IPS-18c (cell line): Measurements from ENCODE around the gene ITFG1.
"Not testable (repeated sequence)": the region's sequence is repeated elsewhere in the genome, so short reads cannot be mapped to it uniquely, and the experiment has no call there.

Source experiments
- H3K4me3 ChIP-seq: 2 replicates; pipeline ENCODE4 v1.7.0; 2013; ENCODE audit warnings: low read depth, mild to moderate bottlenecking, low read length, moderate library complexity; ENCODE audit not compliant: insufficient read depth
- H3K9me3 ChIP-seq: one replicate; pipeline ENCODE4 v1.6.1; 2013; ENCODE audit warnings: mild to moderate bottlenecking, low read length, moderate library complexity; ENCODE audit not compliant: control insufficient read depth, insufficient read depth

Gene ITFG1

DNA sequence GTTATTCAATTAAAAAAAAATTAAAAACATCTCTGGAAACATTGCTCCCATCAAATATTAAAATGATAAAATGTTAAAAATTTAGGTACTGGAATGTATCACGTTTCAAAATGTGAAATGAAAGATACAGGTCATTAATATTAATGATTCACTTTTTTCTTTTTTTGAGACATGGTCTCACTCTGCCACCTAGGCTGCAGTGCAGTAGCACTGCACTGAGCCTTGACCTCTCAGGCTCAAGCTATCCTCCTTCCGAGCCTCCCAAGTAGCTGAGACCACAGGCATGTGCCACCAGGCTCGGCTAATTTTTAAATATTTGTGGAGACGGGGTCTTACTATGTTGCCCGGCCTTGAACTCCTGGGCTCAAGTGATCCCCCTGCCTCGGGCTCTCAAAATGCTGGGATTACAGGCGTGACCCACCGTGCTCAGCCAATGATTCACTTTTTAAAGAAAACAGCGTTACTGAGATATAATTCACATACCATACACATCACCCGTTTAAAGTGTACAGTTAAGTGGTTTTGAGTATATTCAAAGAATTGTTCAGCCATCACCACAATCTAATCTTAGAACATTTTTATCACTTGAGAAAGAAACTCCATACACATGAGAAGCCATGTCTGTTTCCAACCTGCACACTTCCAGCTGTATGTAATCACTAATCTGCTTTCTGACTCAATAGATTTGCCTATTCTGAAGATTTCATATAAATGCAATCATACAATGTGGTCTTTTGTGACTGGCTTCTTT, 298.0 kb downstream of the ITFG1 start:
- Histone ChIP-seq H3K4me3 (no peak overlapping the region), H3K9me3 (no peaks in the 10 kb centered on the region)

DNA sequence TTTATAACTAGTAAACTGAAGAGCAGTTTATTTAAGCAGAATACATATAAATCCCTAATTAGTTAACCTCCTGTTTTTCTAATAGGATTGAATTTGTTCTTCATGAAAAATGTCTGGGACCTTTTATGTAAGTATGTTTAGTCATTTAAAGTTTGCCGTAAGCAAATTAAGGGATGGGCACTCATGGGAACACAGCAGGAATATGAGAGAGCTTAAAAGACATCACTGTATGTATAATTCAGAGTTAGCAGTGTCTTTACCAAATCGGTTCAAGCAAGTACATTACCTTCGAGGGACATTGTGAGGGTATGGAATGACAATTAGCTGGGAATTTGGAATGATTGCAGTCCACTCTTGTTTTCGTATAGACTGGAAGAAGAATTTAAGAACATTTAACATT, 299.4 kb downstream of the ITFG1 start:
- no peaks in the 10 kb centered on the region for H3K9me3 ChIP-seq
- H3K4me3 ChIP-seq, result no peak overlapping the region

DNA sequence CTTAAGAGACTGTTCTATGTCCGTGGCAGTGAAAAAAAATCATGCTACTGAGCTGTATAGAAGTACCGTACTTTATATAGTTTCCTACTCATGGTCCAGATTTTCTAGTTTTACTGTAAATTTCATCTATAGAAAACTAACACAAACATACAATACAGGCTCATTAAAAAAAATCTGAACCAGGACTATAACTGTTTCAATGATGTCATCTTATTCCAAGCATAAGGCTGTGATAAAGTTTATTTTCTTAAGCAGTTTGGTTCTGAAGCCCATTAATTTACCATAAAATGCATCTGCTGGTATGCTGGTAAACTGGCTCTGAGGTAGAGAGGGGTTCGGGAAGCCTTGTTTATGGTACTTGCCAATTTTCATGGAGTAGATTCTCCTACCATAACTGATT, 300.4 kb downstream of the ITFG1 start:
- H3K4me3 ChIP-seq, result no peak overlapping the region
- no peaks in the 10 kb centered on the region for H3K9me3 ChIP-seq

DNA sequence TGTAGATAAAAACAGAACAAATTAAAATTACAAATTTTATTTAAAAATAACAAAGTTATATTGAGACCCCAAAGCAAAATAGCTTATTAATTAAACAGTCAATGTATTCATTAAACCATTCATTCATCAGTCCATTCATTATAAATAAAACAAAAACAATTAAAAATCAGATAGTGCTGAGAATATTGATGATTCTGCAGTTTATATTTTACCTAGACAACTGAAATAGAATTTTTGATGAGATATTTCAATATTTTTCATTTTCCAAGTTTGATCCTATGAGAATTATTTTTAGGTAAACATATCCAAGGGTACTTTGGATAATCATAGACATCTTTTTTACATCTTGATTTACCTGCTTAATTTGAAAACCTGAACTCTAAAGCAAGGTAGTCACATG, 301.9 kb downstream of the ITFG1 start:
- Histone ChIP-seq H3K4me3 (no peak overlapping the region), H3K9me3 (no peaks in the 10 kb centered on the region)

DNA sequence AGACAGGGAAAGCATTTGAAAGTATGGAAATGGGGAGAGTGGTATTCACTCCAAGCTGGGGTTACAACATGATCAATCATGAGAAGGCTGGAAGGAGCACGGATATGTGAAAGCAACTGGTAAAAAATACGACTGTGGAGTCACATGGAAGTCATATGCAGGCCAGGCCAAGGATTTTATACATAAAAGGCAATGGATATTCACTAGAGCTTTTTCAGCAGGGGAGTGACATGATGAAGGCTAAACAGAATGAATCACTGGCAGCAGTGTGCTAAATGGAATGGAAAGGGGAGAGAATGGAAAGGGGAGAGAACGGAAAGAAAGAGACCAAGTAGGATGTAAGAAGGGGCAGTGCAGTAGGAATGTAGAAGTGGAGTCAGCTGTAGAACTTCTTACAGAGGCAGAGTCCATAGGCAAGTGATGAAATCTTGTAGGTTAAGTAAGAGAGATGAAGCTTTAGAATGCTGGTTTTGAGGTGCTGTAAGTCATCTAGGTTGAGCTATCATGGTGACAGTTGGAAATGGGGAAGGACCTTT, 304.1 kb downstream of the ITFG1 start:
- Histone ChIP-seq H3K9me3 (no peaks in the 10 kb centered on the region), H3K4me3 (no peak overlapping the region)

DNA sequence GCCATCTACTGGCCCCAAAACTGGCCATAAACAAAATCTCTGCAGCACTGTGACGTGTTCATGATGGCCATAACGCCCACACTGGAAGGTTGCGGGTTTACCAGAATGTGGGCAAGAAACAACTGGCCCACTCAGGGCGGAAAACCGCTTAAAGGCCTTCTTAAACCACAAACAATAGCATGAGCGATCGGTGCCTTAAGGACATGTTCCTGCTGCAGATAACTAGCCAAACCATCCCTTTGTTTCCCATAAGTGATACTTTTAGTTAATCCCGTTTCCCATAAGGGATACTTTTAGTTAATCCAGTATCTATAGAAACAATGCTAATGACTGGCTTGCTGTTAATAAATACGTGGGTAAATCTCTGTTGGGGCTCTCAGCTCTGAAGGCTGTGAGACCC, 308.4 kb downstream of the ITFG1 start:
- H3K4me3 ChIP-seq, H3K9me3 ChIP-seq: not testable (repeated sequence)

DNA sequence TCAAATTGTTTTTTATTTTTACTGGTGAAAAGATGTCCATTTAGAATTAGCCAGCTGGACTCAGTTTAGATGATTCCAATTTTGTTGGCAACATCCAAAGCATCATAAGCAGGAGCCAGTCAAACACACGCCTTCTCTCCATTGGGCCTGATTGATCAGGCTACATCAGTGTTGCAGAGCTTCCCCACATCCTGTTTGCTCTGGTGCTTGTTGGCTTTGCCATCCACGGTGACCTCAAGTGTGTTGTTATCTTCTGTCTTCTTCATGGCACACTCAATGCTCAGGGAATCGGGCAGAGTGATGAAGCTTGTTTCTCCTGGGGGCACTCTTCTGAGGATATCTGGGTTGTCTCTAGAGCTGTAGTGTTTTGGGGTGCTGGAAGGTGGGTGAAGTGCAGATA, 310.8 kb downstream of the ITFG1 start:
- no peaks in the 10 kb centered on the region for H3K9me3 ChIP-seq

DNA sequence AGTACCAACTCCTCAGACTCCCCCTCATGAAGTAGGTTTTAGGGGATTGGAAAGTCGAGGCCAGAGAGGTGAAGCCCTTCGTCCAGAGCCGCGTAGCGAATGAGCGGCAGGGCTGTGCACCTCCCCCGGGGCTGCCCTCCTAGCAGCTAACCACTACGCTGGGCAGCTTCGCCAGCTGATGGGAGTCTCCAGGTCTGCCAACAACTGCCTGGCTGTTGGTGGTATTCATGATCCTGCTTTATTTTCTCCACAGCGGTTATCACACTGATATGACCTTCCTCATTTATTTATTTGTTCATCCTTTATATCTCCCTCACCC, 316.3 kb downstream of the ITFG1 start:
- H3K4me3 ChIP-seq, result peak overlapping the region; percentile 46
- no peaks in the 10 kb centered on the region for H3K9me3 ChIP-seq

More for the DNA sequence above, 310.8 kb downstream of the ITFG1 start:
- no peak overlapping the region for H3K4me3 ChIP-seq

DNA sequence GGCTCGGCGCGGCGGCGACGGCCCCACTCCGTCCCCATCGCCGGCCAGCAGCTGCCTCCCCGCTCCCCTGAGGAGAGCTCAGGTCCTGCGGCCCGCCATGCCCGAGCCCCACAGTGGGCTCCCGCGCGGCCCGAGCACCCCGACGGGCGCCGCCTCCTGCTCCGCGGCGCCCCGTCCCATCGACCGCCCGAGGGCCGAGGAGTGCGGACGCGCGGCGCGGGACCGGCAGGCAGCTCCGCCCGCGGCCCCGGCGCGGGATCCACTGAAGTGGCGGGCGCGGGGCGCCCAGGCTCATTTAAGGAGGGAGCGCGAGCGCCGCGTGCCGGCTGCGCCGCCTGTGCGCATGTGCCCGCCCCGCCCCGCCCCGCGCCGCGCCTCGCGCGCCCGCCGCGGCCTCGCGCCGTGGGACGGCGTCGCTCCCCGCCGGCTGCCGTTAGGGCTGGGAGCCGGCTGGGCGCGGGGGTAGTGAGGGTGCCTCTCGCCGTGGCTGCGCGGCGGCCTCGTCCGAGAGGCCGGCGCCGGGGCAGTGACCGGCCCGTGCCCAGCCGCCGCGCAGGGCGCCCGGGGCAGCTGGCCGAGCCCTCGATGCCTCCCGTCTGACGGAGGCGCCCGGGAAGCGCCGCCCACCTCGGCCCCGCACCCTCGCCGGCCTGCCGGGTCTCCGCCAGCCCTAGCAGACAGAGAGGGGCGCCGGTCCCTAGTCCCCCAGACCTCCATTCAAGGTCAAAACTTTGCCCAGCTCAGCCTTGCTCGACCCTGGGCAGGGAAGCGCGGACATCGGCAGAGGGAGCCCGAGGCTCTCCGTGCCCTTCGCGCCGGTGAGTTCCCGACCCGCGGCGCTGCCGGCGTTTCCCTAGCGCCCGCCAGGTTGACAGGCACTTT, 316.9 kb downstream of the ITFG1 start, which contains the start of gene NETO2:
Gene NETO2, minus strand, starts transcription at position 269 of the 882 bp plus-strand sequence. CDS start 333 bp downstream, outside the sequence.
- Histone ChIP-seq H3K9me3 (no peaks in the 10 kb centered on the region), H3K4me3 (peak within 1 kb of the TSS; percentile 75)

DNA sequence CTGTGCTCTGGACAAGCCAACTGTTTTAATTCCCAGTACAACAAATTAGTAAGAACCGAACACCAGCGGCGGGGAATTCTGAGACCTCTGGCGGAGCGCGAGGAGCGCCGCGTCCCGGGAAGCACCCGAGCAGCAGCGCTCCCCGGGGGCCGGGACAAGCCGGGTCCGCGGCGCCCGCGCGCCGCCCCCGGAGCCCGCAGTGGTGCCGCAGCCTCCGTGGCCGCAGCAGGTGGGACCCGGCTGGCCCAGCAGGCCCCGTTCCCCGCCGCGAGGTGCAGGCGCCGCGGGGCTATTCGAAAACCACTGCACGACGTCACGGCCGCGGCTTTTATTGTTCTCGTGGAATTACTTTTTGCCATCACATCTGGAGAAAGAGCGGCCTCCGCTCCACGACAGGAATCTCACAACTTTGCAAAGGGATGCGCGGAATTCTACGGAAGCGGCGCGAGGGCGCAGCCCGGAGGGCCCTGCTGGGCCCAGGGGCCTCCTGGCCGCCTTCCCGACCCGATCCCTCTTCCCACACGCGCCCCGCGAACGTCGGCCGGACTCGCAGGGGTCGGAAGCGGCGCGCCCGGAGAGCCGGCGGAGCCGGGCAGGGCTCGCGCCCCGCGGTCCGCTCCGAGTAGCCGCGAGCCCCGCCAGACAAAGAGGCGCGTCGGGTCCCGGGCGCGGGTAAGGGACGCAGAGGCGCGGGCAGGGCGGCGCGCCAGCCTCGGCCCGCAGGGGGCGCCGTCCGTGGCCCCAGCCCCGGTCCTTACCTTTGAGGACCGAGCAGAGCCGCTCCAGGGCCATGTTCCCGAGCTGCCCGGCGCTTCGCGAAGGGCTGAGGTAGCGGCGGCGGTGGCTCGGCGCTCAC, 317.8 kb downstream of the ITFG1 start:
- H3K4me3 ChIP-seq, result peak overlapping the region; percentile 75
- no peaks in the 10 kb centered on the region for H3K9me3 ChIP-seq

DNA sequence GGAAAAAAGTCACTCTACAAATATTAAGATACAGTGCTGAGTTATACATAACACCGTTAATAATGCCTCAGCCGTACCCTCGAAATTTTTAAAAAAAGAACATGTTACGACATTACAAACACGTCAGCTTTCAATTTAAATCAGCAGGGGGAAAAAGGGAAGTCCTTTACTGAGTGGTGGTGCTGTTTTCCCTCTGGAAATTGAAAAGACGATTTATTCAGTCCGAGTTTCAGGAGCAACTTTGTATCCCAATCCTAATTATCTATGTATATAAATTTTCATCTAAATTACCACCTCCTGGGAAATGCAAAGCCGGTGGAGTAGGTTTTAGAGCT, 318.4 kb downstream of the ITFG1 start:
- no peaks in the 10 kb centered on the region for H3K9me3 ChIP-seq
- H3K4me3 ChIP-seq, result peak overlapping the region; percentile 75

DNA sequence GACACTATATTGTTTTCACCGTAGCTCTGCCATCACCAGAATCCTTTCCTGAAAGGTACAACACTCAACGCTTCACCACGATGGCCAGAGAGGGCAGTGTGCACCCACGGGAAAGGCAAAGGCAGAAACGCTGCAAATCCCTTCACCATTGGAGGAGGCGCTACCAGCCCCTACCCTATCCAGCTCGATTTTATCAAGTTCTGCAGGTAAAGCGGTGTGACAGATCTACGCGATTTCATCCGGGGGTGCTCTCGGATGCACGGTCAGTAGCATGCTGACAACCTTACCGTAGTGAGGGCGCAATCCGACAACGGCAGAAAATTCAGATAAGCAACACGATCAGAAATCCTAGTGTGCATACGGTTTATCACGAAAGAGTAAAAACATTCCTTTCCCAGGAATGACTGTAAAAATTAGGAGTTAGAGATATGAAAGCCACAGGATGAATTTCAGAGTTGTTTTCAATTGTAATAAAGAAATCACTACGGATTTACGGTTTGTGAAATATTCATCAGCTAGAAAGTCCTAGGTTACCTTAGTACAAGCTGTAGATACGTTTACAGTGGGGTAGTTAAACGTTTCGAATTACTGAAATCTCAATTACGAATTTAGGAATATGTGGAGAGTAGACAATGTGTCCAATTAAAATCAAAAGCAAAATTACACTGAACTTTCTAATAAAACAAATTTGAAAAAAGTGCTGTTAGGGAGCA, 318.9 kb downstream of the ITFG1 start:
- no peaks in the 10 kb centered on the region for H3K9me3 ChIP-seq
- peak overlapping the region; percentile 75; the same call in 1 of the 2 replicates for H3K4me3 ChIP-seq

DNA sequence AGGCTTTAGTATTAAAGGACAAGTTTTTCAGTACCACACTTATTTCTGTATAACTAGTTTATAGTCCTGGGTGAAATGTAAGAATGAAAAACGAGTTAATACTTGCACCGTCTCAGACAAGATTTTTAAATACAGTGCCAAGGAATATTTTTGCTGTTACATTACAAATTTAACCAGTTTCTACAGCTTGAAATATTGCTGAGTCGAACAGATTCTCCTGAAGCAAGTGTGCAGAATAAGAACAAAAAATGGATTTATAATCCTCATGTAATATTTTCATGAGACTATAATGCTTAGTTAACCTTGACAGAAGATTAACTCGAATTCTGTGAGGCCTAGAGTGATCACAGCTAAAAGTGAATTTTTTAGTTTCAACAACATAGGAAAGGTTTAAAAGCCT, 320.2 kb downstream of the ITFG1 start:
- Histone ChIP-seq H3K4me3 (no peak overlapping the region), H3K9me3 (no peaks in the 10 kb centered on the region)

DNA sequence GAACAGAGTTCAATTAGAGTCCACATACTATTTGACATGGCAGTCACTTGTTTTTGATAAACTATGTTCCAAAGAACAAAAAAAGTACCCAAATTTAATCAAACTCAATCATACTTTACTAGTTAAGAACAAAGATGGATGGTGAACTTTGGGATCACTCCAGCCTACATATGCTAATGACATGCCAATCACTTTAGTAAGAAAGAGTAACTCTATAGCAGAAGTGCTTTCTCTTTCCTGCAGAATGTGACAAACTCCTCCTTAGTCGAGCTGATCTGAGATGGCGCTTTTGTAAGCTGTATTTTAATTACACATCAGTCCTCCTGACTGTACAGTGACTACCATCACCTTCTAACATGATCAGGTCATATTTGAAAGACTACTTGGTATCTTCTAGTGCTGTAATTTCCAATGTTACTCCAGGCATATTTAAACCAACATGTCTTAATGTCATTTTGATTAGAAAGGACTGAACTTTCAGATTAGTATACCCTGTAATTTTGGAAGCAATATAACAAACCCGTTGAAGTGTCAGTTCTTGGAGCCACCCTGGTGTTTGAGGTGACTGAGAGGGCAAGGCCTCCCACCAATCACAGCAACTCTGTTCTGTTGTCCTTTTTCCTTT, 321.2 kb downstream of the ITFG1 start:
- no peak overlapping the region for H3K4me3 ChIP-seq
- H3K9me3 ChIP-seq, result no peaks in the 10 kb centered on the region

DNA sequence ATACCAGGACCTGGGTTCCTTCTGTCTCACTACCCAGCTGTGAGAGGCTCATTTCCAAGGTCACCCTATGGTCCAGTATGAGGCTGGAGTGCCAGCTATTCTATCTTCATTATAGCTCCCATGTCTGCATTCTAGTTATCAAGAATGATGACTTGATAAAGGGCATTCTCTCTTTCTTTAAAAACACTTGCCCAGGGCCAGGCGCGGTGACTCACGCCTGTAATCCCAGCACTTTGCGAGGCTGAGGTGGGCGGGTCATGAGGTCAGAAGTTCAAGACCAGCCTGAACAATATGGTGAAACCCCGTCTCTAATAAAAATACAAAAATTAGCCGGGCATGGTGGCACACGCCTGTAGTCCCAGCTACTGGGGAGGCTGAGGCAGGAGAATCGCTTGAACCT, 322.9 kb downstream of the ITFG1 start:
- H3K4me3 ChIP-seq, H3K9me3 ChIP-seq: not testable (repeated sequence)

DNA sequence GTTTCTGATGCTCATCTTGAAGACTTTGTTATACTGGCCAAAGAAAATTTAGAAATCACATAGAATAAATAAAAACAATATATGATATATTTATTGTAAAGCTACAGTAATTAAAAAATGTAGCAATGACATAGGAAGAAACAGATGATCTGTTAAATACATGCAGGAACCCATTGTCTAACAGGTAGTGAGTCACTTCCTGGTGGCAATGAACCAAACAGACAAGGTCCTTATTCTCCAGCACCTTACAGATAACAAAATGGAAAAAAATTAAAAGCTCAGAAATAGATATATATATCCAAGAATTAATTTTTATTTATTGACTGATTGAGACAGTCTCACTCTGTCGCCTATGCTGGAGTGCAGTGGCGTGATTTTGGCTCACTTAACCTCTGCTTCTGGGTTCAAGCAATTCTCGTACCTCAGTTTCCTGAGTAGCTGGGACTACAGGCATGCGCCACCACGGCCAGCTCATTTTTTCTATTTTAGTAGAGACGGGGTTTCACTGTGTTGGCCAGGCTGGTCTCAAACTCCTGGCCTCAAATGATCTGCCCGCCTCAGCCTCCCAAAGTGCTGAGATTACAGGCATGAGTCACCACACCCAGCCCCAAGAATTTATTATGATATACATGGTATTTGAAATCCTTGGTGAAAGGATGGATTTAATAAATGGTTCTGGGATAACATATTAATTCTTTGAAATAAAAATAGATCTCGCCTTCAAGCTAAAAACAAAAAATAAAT, 324.6 kb downstream of the ITFG1 start:
- Histone ChIP-seq H3K4me3 (no peak overlapping the region), H3K9me3 (no peaks in the 10 kb centered on the region)
